Neural crest cell (in vitro differentiated cells): Measurements from ENCODE around the gene PLGRKT. TPM values are rescaled to one million over a fixed set of nuclear protein-coding genes. Genes with fewer than 3 reads are reported as not detected.
A peak's percentile ranks its signal among the peaks of the same experiment; 100 is the strongest.

Experiments used
- DNase-seq: peaks from one replicate; pipeline ENCODE4 v3.0.0; 2021; ENCODE audit warnings: low read depth, mixed read lengths, low spot score
- H3K27ac Mint-ChIP-seq: one replicate; pipeline ENCODE4 v1.8.0; 2021; ENCODE audit warnings: mild to moderate bottlenecking, mixed read lengths; ENCODE audit not compliant: unreplicated experiment
- H3K27me3 Mint-ChIP-seq: 2 replicates; pipeline ENCODE4 v1.8.0; 2021; ENCODE audit warnings: low read depth, mild to moderate bottlenecking, mixed read lengths
- H3K36me3 Mint-ChIP-seq: 2 replicates; pipeline ENCODE4 v1.8.0; 2021; ENCODE audit warnings: low read depth, mild to moderate bottlenecking, mixed read lengths
- H3K4me1 Mint-ChIP-seq: 2 replicates; pipeline ENCODE4 v1.8.0; 2021; ENCODE audit warnings: mixed read lengths
- H3K4me3 Mint-ChIP-seq: one replicate; pipeline ENCODE4 v1.8.0; 2021; ENCODE audit warnings: mild to moderate bottlenecking, mixed read lengths
- H3K9me3 Mint-ChIP-seq: 2 replicates; pipeline ENCODE4 v1.8.0; 2021; ENCODE audit warnings: mixed read lengths
- CTCF ChIP-seq: fragments of 200-600 bp; sonication (generic); conservative IDR thresholded peaks from 2 replicates; pipeline ENCODE4 v1.5.0; 2021; ENCODE audit warnings: antibody characterized with exemption, mild to moderate bottlenecking
- total RNA-seq: library from RNA; stranded (reverse); gene quantifications from 2 replicates; pipeline ENCODE4 v1.2.1, GENCODE V29; 2021

PLGRKT gene
- total RNA-seq, 1 donor from 2014 or later, result 24.6 TPM

GRCh38 chr9:5392285-5392684 is 45.4 kb downstream of the PLGRKT start:
- H3K27ac Mint-ChIP-seq, result no peak overlapping the region
- no peaks in the 10 kb centered on the region for H3K9me3 Mint-ChIP-seq

DNA sequence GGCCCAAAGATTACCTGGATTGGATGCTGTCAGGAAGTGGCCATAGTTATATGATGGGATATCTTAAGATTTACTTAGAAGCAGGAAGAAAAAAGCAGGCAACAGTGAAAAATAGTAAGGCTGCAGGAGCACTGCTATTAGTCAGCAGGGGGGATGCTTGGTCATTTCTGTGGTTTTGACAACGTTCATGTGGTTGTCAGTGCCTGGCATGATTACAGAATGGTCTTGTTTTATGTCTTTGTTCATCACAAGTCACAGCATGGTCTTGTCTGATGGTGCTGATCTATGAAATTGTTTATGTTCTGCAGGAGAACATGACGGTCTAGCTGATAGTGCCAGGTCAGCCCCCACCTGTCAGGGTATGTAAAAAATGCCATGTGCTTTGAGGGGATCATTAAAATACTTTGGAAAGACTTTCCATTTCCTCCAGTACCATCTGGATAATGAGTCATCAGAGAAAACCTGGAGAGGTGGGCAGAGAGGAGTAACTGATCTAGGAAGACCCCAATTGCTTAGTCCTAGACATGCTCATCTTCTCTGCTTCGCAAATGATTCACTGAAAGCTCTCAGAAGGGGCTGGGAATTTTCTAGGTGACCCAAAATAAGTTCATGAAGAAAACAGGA is 48.5 kb downstream of the PLGRKT start:
- H3K27ac Mint-ChIP-seq, result no peak overlapping the region
- no peak for DNase-seq

More at GRCh38 chr9:5392285-5392684, 45.4 kb downstream of the PLGRKT start:
- no peaks in the 10 kb centered on the region for H3K27me3 Mint-ChIP-seq
- TF ChIP-seq CTCF, result no peak
- DNase-seq, result no peak
- H3K36me3 Mint-ChIP-seq, result peaks cover 3% of the 10 kb centered on the region
- H3K4me3 Mint-ChIP-seq, result no peak overlapping the region
- H3K4me1 Mint-ChIP-seq, result peaks cover 9% of the 10 kb centered on the region

GRCh38 chr9:5388026-5388819 is 49.5 kb downstream of the PLGRKT start:
- no peak overlapping the region for H3K4me3 Mint-ChIP-seq
- H3K4me1 Mint-ChIP-seq, result peaks cover 9% of the 10 kb centered on the region
- H3K9me3 Mint-ChIP-seq, result no peaks in the 10 kb centered on the region
- peak overlapping the region; percentile 10 for H3K27ac Mint-ChIP-seq
- DNase-seq, result no peak
- no peak for TF ChIP-seq CTCF
- no peaks in the 10 kb centered on the region for H3K27me3 Mint-ChIP-seq
- H3K36me3 Mint-ChIP-seq, result peaks cover 6% of the 10 kb centered on the region

More for the DNA sequence above, 48.5 kb downstream of the PLGRKT start:
- Mint-ChIP-seq H3K27me3 (no peaks in the 10 kb centered on the region), H3K4me3 (no peak overlapping the region), H3K9me3 (no peaks in the 10 kb centered on the region), H3K4me1 (peaks cover 9% of the 10 kb centered on the region), H3K36me3 (peaks cover 3% of the 10 kb centered on the region)
- TF ChIP-seq CTCF, result no peak

GRCh38 chr9:5384436-5384835 is 53.3 kb downstream of the PLGRKT start:
- Mint-ChIP-seq H3K4me3 (no peak overlapping the region), H3K4me1 (peaks cover 9% of the 10 kb centered on the region), H3K27me3 (no peaks in the 10 kb centered on the region), H3K36me3 (peaks cover 10% of the 10 kb centered on the region), H3K9me3 (no peaks in the 10 kb centered on the region), H3K27ac (no peak overlapping the region)
- no peak for DNase-seq
- no peak for TF ChIP-seq CTCF

- Mint-ChIP-seq H3K4me3 (no peak overlapping the region), H3K27me3 (no peaks in the 10 kb centered on the region), H3K27ac (no peak overlapping the region), H3K4me1 (peaks cover 1% of the 10 kb centered on the region), H3K9me3 (no peaks in the 10 kb centered on the region), H3K36me3 (peaks cover 7% of the 10 kb centered on the region)
- DNase-seq, result no peak
- TF ChIP-seq CTCF, result no peak
Observed at GRCh38 chr9:5382479-5382878, 55.2 kb downstream of the PLGRKT start.
